HCT116 (cell line): ENCODE data around the gene ARL6IP1. TPM values are rescaled to one million over a fixed set of nuclear protein-coding genes. Genes with fewer than 3 reads are reported as not detected.

Experiments
- ATAC-seq: fragments of 200-7000 bp; cut with Tn5 transposase; 2 replicates; pipeline ENCODE4 v1.9.1; 2020; ENCODE audit warnings: mild to moderate bottlenecking, moderate library complexity
- BruUV-seq: library from RNA; stranded (reverse); fragments of 400-500 nt; replicated peaks from 2 replicates; lab custom pipeline; 2021; lab: Mats Ljungman, UMichigan
- CTCF ChIA-PET: fragments of 300-600 bp; sonication (Branson Sonifier 250); formaldehyde crosslinking; loops from one replicate; lab custom pipeline; 2021; ENCODE audit warnings: antibody characterized with exemption; lab: Charles Lee
- POLR2A ChIA-PET: fragments of 300-600, 350-600 bp; sonication (Branson Sonifier 250); formaldehyde crosslinking; loops from one replicate; lab custom pipeline; 2021; ENCODE audit warnings: antibody characterized with exemption; lab: Charles Lee
- RAD21 ChIA-PET, 2 experiments: fragments of 300-600 bp; sonication (Branson Sonifier 250); formaldehyde crosslinking; loops; one replicate each; lab custom pipeline; 2023; ENCODE audit warnings: low total read pairs in 2 of 2; ENCODE audit not compliant: uncharacterized antibody in 2 of 2, unreplicated experiment in 2 of 2, low non-redundant PET in 1 of 2; lab: Charles Lee
- DNase-seq: peaks from one replicate; pipeline ENCODE4 v3.0.0-alpha.2; 2010; ENCODE audit warnings: low read depth, low spot score
- H2AFZ ChIP-seq: fragments of 200-600 bp; shearing (Covaris generic), sonication (generic); 2 replicates; pipeline ENCODE4 v1.6.1; 2017; ENCODE audit warnings: low read depth, mixed run types, mixed read lengths, antibody characterized with exemption, low read length; ENCODE audit not compliant: poor library complexity, severe bottlenecking
- H3K27ac ChIP-seq: 2 replicates; pipeline ENCODE4 v1.5.1; 2012; ENCODE audit warnings: low read depth, low read length
- H3K27me3 ChIP-seq: fragments of 200-600 bp; sonication (generic); 2 replicates; pipeline ENCODE4 v1.6.1; 2016; ENCODE audit warnings: mixed run types, low read length, mixed read lengths; ENCODE audit not compliant: insufficient read depth
- H3K36me3 ChIP-seq, 2 experiments: fragments of 200-500 bp in 1 of 2; fragments of 200-600 bp in 1 of 2; sonication (Bioruptor generic) in 1 of 2; sonication (generic) in 1 of 2; 2 replicates each; pipeline versions ENCODE4 v1.5.1 to v1.6.1; 2014 to 2016; ENCODE audit warnings: low read length in 2 of 2, inconsistent platforms in 1 of 2, mixed read lengths in 1 of 2, mixed run types in 1 of 2; ENCODE audit not compliant: insufficient read depth in 2 of 2, control insufficient read depth in 1 of 2
- H3K4me1 ChIP-seq, 2 experiments: fragments of 200-600 bp in 1 of 2; sonication (generic) in 1 of 2; 2 replicates each; pipeline versions ENCODE4 v1.5.1 to v1.6.1; 2012 to 2017; ENCODE audit warnings: low read length in 2 of 2, inconsistent platforms in 1 of 2, mild to moderate bottlenecking in 1 of 2, mixed read lengths in 1 of 2, mixed run types in 1 of 2, moderate library complexity in 1 of 2; ENCODE audit not compliant: insufficient read depth in 2 of 2, control insufficient read depth in 1 of 2
- H3K4me2 ChIP-seq: fragments of 200-600 bp; sonication (generic); 2 replicates; pipeline ENCODE4 v1.6.1; 2017; ENCODE audit warnings: mixed run types, low read length, mixed read lengths
- H3K4me3 ChIP-seq, 2 experiments: fragments of 200-600 bp in 1 of 2; sonication (generic) in 1 of 2; replicated peaks in 1 of 2; 2 replicates each; pipeline ENCODE4 v1.5.1; 2011 to 2016; ENCODE audit warnings: low read length in 2 of 2, control low read depth in 1 of 2, low read depth in 1 of 2, mild to moderate bottlenecking in 1 of 2, mixed read lengths in 1 of 2, mixed run types in 1 of 2
- H3K79me2 ChIP-seq: fragments of 200-600 bp; sonication (generic); 2 replicates; pipeline ENCODE4 v1.6.1; 2017; ENCODE audit warnings: mild to moderate bottlenecking, mixed run types, low read length, moderate library complexity, mixed read lengths; ENCODE audit not compliant: insufficient read depth
- H3K9ac ChIP-seq: fragments of 200-600 bp; sonication (generic); 2 replicates; pipeline ENCODE4 v1.6.1; 2016; ENCODE audit warnings: low read length, mixed read lengths
- H3K9me2 ChIP-seq: fragments of 200-600 bp; sonication (generic), shearing (Covaris generic); 2 replicates; pipeline ENCODE4 v1.6.1; 2017; ENCODE audit warnings: mixed run types, mild to moderate bottlenecking, moderate library complexity; ENCODE audit not compliant: insufficient read depth
- H3K9me3 ChIP-seq, 2 experiments: fragments of 200-500 bp in 1 of 2; fragments of 200-600 bp in 1 of 2; sonication (Bioruptor generic) in 1 of 2; sonication (generic) in 1 of 2; 2 replicates each; pipeline ENCODE4 v1.6.1; 2014 to 2017; ENCODE audit warnings: low read length in 2 of 2, mixed read lengths in 2 of 2, inconsistent platforms in 1 of 2, low read depth in 1 of 2, mild to moderate bottlenecking in 1 of 2, mixed run types in 1 of 2, moderate library complexity in 1 of 2; ENCODE audit not compliant: control insufficient read depth in 1 of 2, insufficient read depth in 1 of 2
- H4K20me1 ChIP-seq: fragments of 200-600 bp; sonication (generic), shearing (Covaris generic); 2 replicates; pipeline ENCODE4 v1.6.1; 2017; ENCODE audit warnings: mixed run types, mild to moderate bottlenecking, moderate library complexity; ENCODE audit not compliant: insufficient read depth
- CBX3 ChIP-seq: IDR thresholded peaks from 2 replicates; pipeline ENCODE4 v1.6.1; 2012; ENCODE audit warnings: low read depth
- CEBPB ChIP-seq: IDR thresholded peaks from 2 replicates; pipeline ENCODE4 v1.6.1; 2012; ENCODE audit warnings: low read depth
- CTCF ChIP-seq, 3 experiments: fragments of 200-600 bp in 1 of 3; sonication (generic) in 1 of 3; IDR thresholded peaks in 2 of 3; conservative IDR thresholded peaks in 1 of 3; 2 replicates each; pipeline ENCODE4 v1.5.1; 2012 to 2017; ENCODE audit warnings: low read depth in 2 of 3, low read length in 2 of 3, antibody characterized with exemption in 1 of 3, borderline replicate concordance in 1 of 3, control low read depth in 1 of 3, mild to moderate bottlenecking in 1 of 3, mixed read lengths in 1 of 3, mixed run types in 1 of 3, moderate library complexity in 1 of 3; ENCODE audit not compliant: insufficient read depth in 1 of 3
- EGR1 ChIP-seq: IDR thresholded peaks from 2 replicates; pipeline ENCODE4 v1.6.1; 2012; ENCODE audit warnings: low read depth
- ELF1 ChIP-seq: IDR thresholded peaks from 2 replicates; pipeline ENCODE4 v1.6.1; 2012; ENCODE audit warnings: low read depth, borderline replicate concordance
- EZH2 ChIP-seq: fragments of 200-600 bp; sonication (generic); IDR thresholded peaks from 2 replicates; pipeline ENCODE4 v1.6.1; 2017; ENCODE audit warnings: antibody characterized with exemption, mixed run types
- EZH2phosphoT487 ChIP-seq: fragments of 200-600 bp; IDR thresholded peaks from 2 replicates; pipeline ENCODE4 v1.6.1; 2018; ENCODE audit warnings: antibody characterized with exemption, borderline replicate concordance
- FOSL1 ChIP-seq: IDR thresholded peaks from 2 replicates; pipeline ENCODE4 v1.6.1; 2012; ENCODE audit warnings: low read depth
- JUND ChIP-seq: IDR thresholded peaks from 2 replicates; pipeline ENCODE4 v1.6.1; 2012
- POLR2A ChIP-seq: IDR thresholded peaks from 2 replicates; pipeline ENCODE4 v1.7.0; 2011; ENCODE audit warnings: borderline replicate concordance; ENCODE audit not compliant: insufficient read depth, insufficient read length; ENCODE audit errors: extremely low read depth
- POLR2AphosphoS5 ChIP-seq: IDR thresholded peaks from 2 replicates; pipeline ENCODE4 v1.6.1; 2011; ENCODE audit warnings: mild to moderate bottlenecking, low read depth, low read length, moderate library complexity
- RAD21 ChIP-seq: IDR thresholded peaks from 2 replicates; pipeline ENCODE4 v1.6.1; 2012; ENCODE audit warnings: low read depth, mild to moderate bottlenecking
- REST ChIP-seq: IDR thresholded peaks from 2 replicates; pipeline ENCODE4 v1.6.1; 2012; ENCODE audit warnings: low read depth
- SP1 ChIP-seq: IDR thresholded peaks from 2 replicates; pipeline ENCODE4 v1.6.1; 2012; ENCODE audit warnings: low read depth
- SRF ChIP-seq: IDR thresholded peaks from 2 replicates; pipeline ENCODE4 v1.6.1; 2012; ENCODE audit warnings: low read depth
- TCF7L2 ChIP-seq: IDR thresholded peaks from 2 replicates; pipeline ENCODE4 v1.7.0; 2011; ENCODE audit warnings: borderline replicate concordance, inconsistent platforms; ENCODE audit not compliant: insufficient read depth, insufficient read length; ENCODE audit errors: extremely low read depth
- ZBTB33 ChIP-seq: IDR thresholded peaks from 2 replicates; pipeline ENCODE4 v1.6.1; 2011; ENCODE audit warnings: mild to moderate bottlenecking, low read length, moderate library complexity; ENCODE audit not compliant: insufficient replicate concordance; ENCODE audit errors: extremely low read depth
- ZFX ChIP-seq: fragments of 450-650 bp; IDR thresholded peaks from 2 replicates; pipeline ENCODE4 v1.6.1; 2017
- ZNF274 ChIP-seq: fragments of 200-500 bp; sonication (Bioruptor generic); IDR thresholded peaks from 2 replicates; pipeline ENCODE4 v1.6.1; 2014; ENCODE audit warnings: mild to moderate bottlenecking, low read depth, low read length, inconsistent platforms
- intact Hi-C: fragments of 100-400 bp; cut with micrococcal nuclease; formaldehyde crosslinking; loops from 2 replicates; pipeline ENCODE4 v1.10.0; 2022
- total RNA-seq: library from RNA; stranded (reverse); gene quantifications from one replicate; pipeline ENCODE4 v1.2.1, GENCODE V29; 2021; ENCODE audit not compliant: unreplicated experiment

ARL6IP1 gene
- total RNA-seq, 1 experiment from 2014 or later: 197 TPM

- peaks cover 27% of the 10 kb centered on the region; the same call in 1 of the 2 replicates for H4K20me1 ChIP-seq
- intact Hi-C loops: no loop called here
- peak overlapping the region; percentile 97 for H3K9ac ChIP-seq
- no TSS peak for BruUV-seq
- H3K27ac ChIP-seq: no peak overlapping the region
- no peak overlapping the region for H2AFZ ChIP-seq
- DNase-seq (no peak), ATAC-seq (no peak)
- no peaks in the 10 kb centered on the region for H3K27me3 ChIP-seq
- peaks cover 7 to 35% of the 10 kb centered on the region in 2 experiments; a peak in 3 of 4 replicates for H3K4me1 ChIP-seq
- H3K4me2 ChIP-seq: peak overlapping the region; percentile 83
- RAD21 ChIA-PET: no interaction called here
- no peaks in the 10 kb centered on the region for H3K9me3 ChIP-seq
- peaks cover 69% of the 10 kb centered on the region for H3K79me2 ChIP-seq
- CTCF ChIA-PET: no interaction called here
- POLR2A ChIA-PET: interaction anchor here (8.2 kb wide), 1 partner anchor 11 kb away, joined by 190 read pairs; the partner anchor contains the start of gene RPS15A
- H3K4me3 ChIP-seq: peak overlapping the region; percentile 92 to 94; a peak in 3 of 4 replicates
- H3K36me3 ChIP-seq: peaks cover 29 to 47% of the 10 kb centered on the region in 2 experiments
- TF ChIP-seq ZBTB33 (no peak), REST (no peak), ZNF274 (no peak), CBX3 (no peak), RAD21 (no peak), POLR2A (no peak), EZH2 (no peak), ZFX (no peak), CEBPB (no peak), ELF1 (no peak), EZH2phosphoT487 (no peak), SRF (no peak), CTCF (IDR thresholded peaks at IDR 0.05 in 2 of 3, conservative IDR thresholded peaks at IDR 0.05 in 1 of 3; ENCODE audit: borderline replicate concordance in 1 of 3, insufficient read depth in 1 of 3, low read depth in 2 of 3, low read length in 2 of 3) (no peak), TCF7L2 (no peak), JUND (no peak), SP1 (no peak), EGR1 (no peak), POLR2AphosphoS5 (no peak), FOSL1 (no peak)
- H3K9me2 ChIP-seq: no peaks in the 10 kb centered on the region; the same call in 1 of the 2 replicates
Observed at GRCh38 chr16:18799500-18799899, 1.8 kb downstream of the ARL6IP1 start.
